Measurements from ENCODE around the gene IGFL3.
A peak's percentile ranks its signal among the peaks of the same experiment; 100 is the strongest.

The IGFL3 gene

DNA sequence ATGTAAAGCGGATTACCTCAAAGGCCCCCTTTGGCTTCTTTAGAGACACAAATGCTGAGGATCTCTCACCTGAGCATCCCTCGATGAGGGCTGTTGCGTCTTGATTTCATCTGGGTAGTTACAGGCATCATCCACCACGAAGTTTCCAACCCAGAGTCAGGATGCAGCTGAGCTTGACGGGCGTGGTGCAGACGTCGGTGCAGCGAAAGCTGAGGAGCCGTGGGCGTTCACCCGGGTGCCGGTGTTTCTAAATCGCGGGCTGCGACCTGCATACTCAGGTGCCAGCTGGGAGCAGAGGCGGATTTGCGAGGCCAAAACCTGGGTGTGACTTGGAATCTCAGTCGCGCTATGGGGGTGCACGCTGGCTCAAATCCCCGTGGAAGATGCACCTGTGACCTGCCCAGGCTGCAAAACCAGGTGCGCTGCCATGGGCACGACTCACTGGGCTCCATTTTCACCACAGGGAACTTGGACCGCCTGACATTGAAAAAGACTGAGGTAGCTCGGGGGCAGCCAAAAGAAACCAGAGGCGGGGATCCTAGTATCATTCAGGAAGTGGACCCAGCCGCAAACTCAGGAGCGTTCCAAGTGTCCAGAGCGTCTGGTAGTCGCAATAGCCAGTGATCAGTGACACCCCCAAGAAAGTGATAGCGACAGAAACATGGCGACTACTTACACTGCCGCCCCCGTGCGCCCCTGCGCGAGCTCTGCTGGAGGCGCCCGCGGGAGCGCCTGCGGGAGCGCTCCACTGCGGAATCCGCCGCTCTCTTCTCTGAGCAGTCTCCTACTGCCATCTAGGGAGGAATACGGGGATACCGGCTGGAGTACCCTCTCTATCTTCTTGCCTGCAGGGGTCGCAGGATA is 47.3 kb downstream of the IGFL3 start:
- peak; percentile 76 for DNase-seq (ENCODE audit: low spot score)

DNA sequence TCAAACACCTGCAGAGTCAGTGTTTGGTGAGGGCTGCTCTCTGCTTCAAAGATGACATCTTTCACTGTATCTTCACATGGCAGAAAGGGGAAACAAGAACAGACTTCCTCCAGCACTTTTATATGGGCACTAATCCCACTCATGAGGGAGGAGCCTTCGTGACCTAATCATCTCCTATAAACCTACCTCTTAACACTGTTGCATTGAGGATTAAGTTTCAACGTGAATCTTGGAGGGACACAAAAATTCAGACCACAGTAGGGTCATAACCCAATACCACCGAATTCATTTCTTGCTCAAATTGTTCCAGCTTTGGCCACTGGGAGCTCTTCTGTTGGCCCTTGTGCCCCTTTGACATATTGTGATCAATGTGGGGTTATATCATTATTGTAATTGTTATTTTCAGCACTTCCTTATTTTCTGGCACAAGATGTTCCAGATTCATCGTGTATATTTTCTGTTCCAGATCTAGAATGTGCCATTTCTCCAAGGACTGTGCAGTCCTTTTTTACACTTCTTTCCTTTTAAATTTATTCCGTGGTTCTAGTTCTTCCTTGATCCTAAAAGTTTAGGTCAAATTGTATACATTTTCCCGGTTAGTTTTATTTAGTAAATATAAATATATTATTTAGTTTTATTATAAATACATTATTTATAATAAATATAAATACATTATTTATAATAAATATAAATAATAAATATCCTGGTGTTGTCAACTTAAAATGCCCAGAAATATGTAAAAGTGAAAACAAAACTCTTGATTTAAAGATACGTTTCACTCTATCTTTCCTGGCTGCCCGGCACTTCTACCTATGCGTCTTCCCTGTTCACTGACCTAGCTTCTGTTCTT is 48.2 kb downstream of the IGFL3 start:
- DNase-seq (ENCODE audit: low spot score): no peak

DNA sequence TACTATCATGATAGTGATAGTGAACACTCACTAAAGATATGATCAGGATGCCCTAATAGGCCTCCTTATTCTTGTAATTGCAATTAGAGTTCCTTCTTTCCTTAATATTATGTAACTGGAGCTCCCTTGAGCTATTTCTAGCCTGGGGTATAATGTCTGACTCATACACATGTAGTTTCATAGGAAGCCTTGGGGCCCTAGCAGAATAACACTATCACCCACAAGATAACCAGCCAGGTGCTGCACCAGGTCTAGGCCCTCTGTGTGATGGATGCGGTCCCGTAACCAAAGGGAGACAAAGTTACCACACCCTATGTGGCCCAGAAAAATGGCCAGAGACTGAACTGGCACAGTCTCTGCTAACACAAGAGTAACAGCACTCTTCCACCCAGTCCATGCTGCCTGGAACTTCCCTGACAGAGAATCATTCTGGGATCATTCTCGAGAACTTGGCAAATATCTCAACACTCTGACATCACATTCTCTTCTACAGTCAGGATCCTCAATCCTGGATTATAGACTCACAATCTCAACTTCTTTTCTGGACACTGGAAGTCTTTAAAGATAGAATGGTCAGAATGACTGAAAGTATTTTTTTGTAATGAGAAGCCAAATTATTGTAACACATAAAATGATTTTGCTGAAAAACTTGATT is 51.1 kb downstream of the IGFL3 start:
- no peak for DNase-seq (ENCODE audit: low spot score)
